ENCODE data around the gene CDKN2A. TPM values are rescaled to one million over a fixed set of nuclear protein-coding genes. Genes with fewer than 3 reads are reported as not detected.

The CDKN2A gene
- polyA plus RNA-seq, 1 donor (not counting 4 experiments of a cell fraction or from before 2014, with no cell fraction given), result 65.3 TPM

GRCh38 chr9:22029231-22029630 is 35.0 kb upstream of the CDKN2A start:
- no peaks in the 10 kb centered on the region for H3K9me1 ChIP-seq (ENCODE audit: control insufficient read depth, extremely low read depth, insufficient read depth, low read length)
- no peak overlapping the region for H3K9ac ChIP-seq (ENCODE audit: control insufficient read depth, extremely low read depth, insufficient read depth, low read length)
- no peaks in the 10 kb centered on the region for H3K9me3 ChIP-seq (ENCODE audit: control insufficient read depth, low read depth, low read length)
- H4K20me1 ChIP-seq (ENCODE audit: control insufficient read depth, extremely low read depth, insufficient read depth, low read length), result no peaks in the 10 kb centered on the region
- TF ChIP-seq CTCF (optimal IDR thresholded peaks at IDR 0.05 in 1 of 3, IDR thresholded peaks at IDR 0.05 in 1 of 3, conservative IDR thresholded peaks at IDR 0.05 in 1 of 3; ENCODE audit: extremely low read depth in 1 of 3, insufficient read depth in 2 of 3, low read length in 3 of 3) (no peak), EZH2 (IDR thresholded peaks at IDR 0.05; ENCODE audit: low read length) (no peak)
- FAIRE-seq (no peak), DNase-seq (ENCODE audit: low read depth, low spot score) (no peak)
- no peaks in the 10 kb centered on the region for H3K27me3 ChIP-seq (ENCODE audit: control insufficient read depth, extremely low read depth, insufficient read depth, low read length)
- no peak overlapping the region for H3K27ac ChIP-seq (ENCODE audit: control insufficient read depth, insufficient read depth, low read length)
- dilution Hi-C loops (cut with MboI; ENCODE audit: extremely low pct_ligation_motif_present, low sequenced_read_pairs), result loop anchor here (25.0 kb wide), 1 partner anchor 208 kb away; no protein-coding TSS in a partner anchor
- no peak overlapping the region for H2AFZ ChIP-seq (ENCODE audit: control insufficient read depth, low read length)
- H3K4me2 ChIP-seq (ENCODE audit: control insufficient read depth, extremely low read depth, insufficient read depth, low read depth, low read length), result no peak overlapping the region
- no peaks in the 10 kb centered on the region for H3K79me2 ChIP-seq (ENCODE audit: control insufficient read depth, insufficient read depth, low read length)
- H3K36me3 ChIP-seq (ENCODE audit: control insufficient read depth in 2 of 2, extremely low read depth in 1 of 2, insufficient read depth in 2 of 2, low read length in 2 of 2), result no peaks in the 10 kb centered on the region
- H3K4me1 ChIP-seq (ENCODE audit: control insufficient read depth, extremely low read depth, insufficient read depth, low read length), result peaks cover 36% of the 10 kb centered on the region
- H3K4me3 ChIP-seq (ENCODE audit: control insufficient read depth in 2 of 3, extremely low read depth in 1 of 3, insufficient read depth in 2 of 3, low read depth in 1 of 3, low read length in 3 of 3), result no peak overlapping the region

GRCh38 chr9:22028394-22028793 is 34.2 kb upstream of the CDKN2A start:
- H4K20me1 ChIP-seq (ENCODE audit: control insufficient read depth, extremely low read depth, insufficient read depth, low read length), result no peaks in the 10 kb centered on the region
- no peaks in the 10 kb centered on the region for H3K9me1 ChIP-seq (ENCODE audit: control insufficient read depth, extremely low read depth, insufficient read depth, low read length)
- H3K79me2 ChIP-seq (ENCODE audit: control insufficient read depth, insufficient read depth, low read length), result no peaks in the 10 kb centered on the region
- H3K4me2 ChIP-seq (ENCODE audit: control insufficient read depth, extremely low read depth, insufficient read depth, low read depth, low read length), result no peak overlapping the region
- no peak for FAIRE-seq
- TF ChIP-seq EZH2 (IDR thresholded peaks at IDR 0.05; ENCODE audit: low read length) (no peak), CTCF (optimal IDR thresholded peaks at IDR 0.05 in 1 of 3, IDR thresholded peaks at IDR 0.05 in 1 of 3, conservative IDR thresholded peaks at IDR 0.05 in 1 of 3; ENCODE audit: extremely low read depth in 1 of 3, insufficient read depth in 2 of 3, low read length in 3 of 3) (no peak)
- H3K4me1 ChIP-seq (ENCODE audit: control insufficient read depth, extremely low read depth, insufficient read depth, low read length), result peaks cover 30% of the 10 kb centered on the region
- H3K36me3 ChIP-seq (ENCODE audit: control insufficient read depth in 2 of 2, extremely low read depth in 1 of 2, insufficient read depth in 2 of 2, low read length in 2 of 2), result no peaks in the 10 kb centered on the region
- no peak overlapping the region for H3K4me3 ChIP-seq (ENCODE audit: control insufficient read depth in 2 of 3, extremely low read depth in 1 of 3, insufficient read depth in 2 of 3, low read depth in 1 of 3, low read length in 3 of 3)
- H3K27ac ChIP-seq (ENCODE audit: control insufficient read depth, insufficient read depth, low read length), result no peak overlapping the region
- no peak overlapping the region for H2AFZ ChIP-seq (ENCODE audit: control insufficient read depth, low read length)
- DNase-seq (ENCODE audit: low read depth, low spot score), result no peak
- no peaks in the 10 kb centered on the region for H3K9me3 ChIP-seq (ENCODE audit: control insufficient read depth, low read depth, low read length)
- H3K27me3 ChIP-seq (ENCODE audit: control insufficient read depth, extremely low read depth, insufficient read depth, low read length), result no peaks in the 10 kb centered on the region
- dilution Hi-C loops (cut with MboI; ENCODE audit: extremely low pct_ligation_motif_present, low sequenced_read_pairs), result loop anchor here (25.0 kb wide), 1 partner anchor 209 kb away; no protein-coding TSS in a partner anchor
- no peak overlapping the region for H3K9ac ChIP-seq (ENCODE audit: control insufficient read depth, extremely low read depth, insufficient read depth, low read length)
